Endodermal cell (in vitro differentiated cells): ENCODE measurements around the gene ANP32A. TPM values are rescaled to one million over a fixed set of nuclear protein-coding genes. Genes with fewer than 3 reads are reported as not detected.
A peak's percentile ranks its signal among the peaks of the same experiment; 100 is the strongest.

Source experiments
- DNase-seq: peaks from one replicate; pipeline ENCODE4 v3.0.0-alpha.2; 2017
- H3K27ac ChIP-seq: 2 replicates; pipeline ENCODE4 v1.5.1; 2013; ENCODE audit warnings: mild to moderate bottlenecking, low read depth, low read length, moderate library complexity
- H3K27me3 ChIP-seq: 2 replicates; pipeline ENCODE4 v1.6.1; 2013; ENCODE audit warnings: mild to moderate bottlenecking, low read length, moderate library complexity; ENCODE audit not compliant: insufficient read depth, control insufficient read depth, poor library complexity, severe bottlenecking
- H3K36me3 ChIP-seq: 2 replicates; pipeline ENCODE4 v1.7.0; 2013; ENCODE audit warnings: mild to moderate bottlenecking, low read length, moderate library complexity; ENCODE audit not compliant: control insufficient read depth, insufficient read depth
- H3K4me1 ChIP-seq: one replicate; pipeline ENCODE4 v1.7.0; 2013; ENCODE audit warnings: low read length; ENCODE audit not compliant: control insufficient read depth, insufficient read depth
- H3K4me3 ChIP-seq: 2 replicates; pipeline ENCODE4 v1.5.1; 2013; ENCODE audit warnings: mild to moderate bottlenecking, low read length, moderate library complexity
- H3K9ac ChIP-seq: 2 replicates; pipeline ENCODE4 v1.6.1; 2013; ENCODE audit warnings: mild to moderate bottlenecking, low read length, moderate library complexity; ENCODE audit not compliant: poor library complexity, severe bottlenecking; ENCODE audit errors: extremely low read depth
- H3K9me3 ChIP-seq: 2 replicates; pipeline ENCODE4 v1.6.1; 2013; ENCODE audit warnings: mild to moderate bottlenecking, low read length, moderate library complexity; ENCODE audit not compliant: control insufficient read depth
- H3K27ac Mint-ChIP-seq: 2 replicates; pipeline ENCODE4 v1.8.0; 2020; ENCODE audit warnings: mixed read lengths
- H3K27me3 Mint-ChIP-seq: 2 replicates; pipeline ENCODE4 v1.8.0; 2021; ENCODE audit warnings: mild to moderate bottlenecking, mixed read lengths; ENCODE audit not compliant: insufficient read depth
- H3K36me3 Mint-ChIP-seq: 2 replicates; pipeline ENCODE4 v1.8.0; 2020; ENCODE audit warnings: low read depth, mixed read lengths
- H3K4me1 Mint-ChIP-seq: 2 replicates; pipeline ENCODE4 v1.8.0; 2020; ENCODE audit warnings: mixed read lengths
- H3K4me3 Mint-ChIP-seq: 2 replicates; pipeline ENCODE4 v1.8.0; 2020; ENCODE audit warnings: mild to moderate bottlenecking, moderate library complexity, mixed read lengths
- H3K9me3 Mint-ChIP-seq: 2 replicates; pipeline ENCODE4 v1.8.0; 2020; ENCODE audit warnings: mild to moderate bottlenecking, mixed read lengths
- WGBS, 2 experiments: methylation state at CpG; one replicate each; pipeline versions ENCODE4 v1.1.5 to v1.1.7; 2013; ENCODE audit warnings: missing lambda C conversion rate in 2 of 2, mixed read lengths in 1 of 2; ENCODE audit not compliant: insufficient coverage in 1 of 2, insufficient read length in 1 of 2; 5-methylcytosine and 5-hydroxymethylcytosine counted together
- total RNA-seq, 2 donors: library from RNA; stranded (reverse); fragmentation: NEBNext Ultra II Directional in 1 of 2; extraction: Animal tissue kit (Norgen Biotek cat#: 25700) in 1 of 2; gene quantifications; 2 replicates in 1 of 2; 3 replicates in 1 of 2; pipeline ENCODE4 v1.2.1, GENCODE V29; 2021
- TF ChIP-seq, protein P1 (sequence below): fragments of 200-600 bp; sonication (generic); conservative IDR thresholded peaks from 2 replicates; pipeline ENCODE4 v1.5.0; 2021; ENCODE audit warnings: antibody characterized with exemption, mild to moderate bottlenecking

The ANP32A gene
- total RNA-seq, 2 donors from 2014 or later: 346 to 385 TPM

DNA sequence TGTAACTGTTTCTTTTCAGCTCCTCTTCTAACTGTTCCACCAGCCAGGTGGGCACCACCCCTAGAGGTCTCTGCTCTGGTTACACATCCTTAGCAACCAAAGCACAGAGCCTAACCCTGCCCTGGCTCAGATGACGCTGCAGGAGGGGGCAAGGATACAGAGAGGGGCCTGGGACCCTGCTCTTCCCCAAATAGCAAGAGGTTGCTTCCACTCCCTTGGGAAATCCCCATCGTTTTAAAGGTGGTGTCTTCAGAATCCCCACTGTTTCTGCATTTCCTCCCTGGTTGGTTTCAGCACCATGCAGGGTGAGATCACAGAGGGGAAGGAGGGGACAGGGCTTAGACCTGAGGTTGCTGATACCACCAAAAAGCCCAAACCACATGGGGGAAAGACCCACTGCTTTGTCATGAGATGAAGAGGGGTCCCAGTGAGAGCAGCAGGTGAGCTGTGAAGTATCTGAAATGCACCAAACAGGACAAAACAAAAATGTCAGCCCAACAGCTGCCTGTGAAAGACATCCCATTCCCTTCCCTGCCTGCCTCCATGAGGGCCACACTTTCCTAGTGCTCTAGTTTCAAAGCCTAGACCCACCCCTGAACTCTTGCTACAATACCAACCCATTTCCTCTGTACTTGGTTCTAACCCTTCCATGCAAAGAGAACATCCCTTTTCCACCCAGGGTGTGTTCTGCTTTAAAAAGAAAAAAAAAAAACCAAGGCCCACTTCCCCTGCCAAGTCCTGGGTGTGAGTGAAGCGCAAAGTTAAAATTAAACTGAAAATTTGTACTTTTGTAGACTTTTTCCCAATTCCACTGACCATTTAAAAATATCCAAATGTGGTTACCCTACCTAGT is 29.0 kb downstream of the ANP32A start:
- Mint-ChIP-seq H3K36me3 (peaks cover 23% of the 10 kb centered on the region), H3K4me1 (peaks cover 94% of the 10 kb centered on the region), H3K27me3 (no peaks in the 10 kb centered on the region), H3K9me3 (no peaks in the 10 kb centered on the region), H3K4me3 (peak overlapping the region; percentile 12), H3K27ac (peak overlapping the region; percentile 70)
- Histone ChIP-seq H3K4me3 (no peak overlapping the region), H3K9me3 (no peaks in the 10 kb centered on the region), H3K27me3 (no peaks in the 10 kb centered on the region), H3K36me3 (peaks cover 46% of the 10 kb centered on the region), H3K4me1 (peaks cover 58% of the 10 kb centered on the region), H3K27ac (no peak overlapping the region), H3K9ac (no peak overlapping the region)
- 50 to 67% methylated on average over 2 to 3 of the region's 3 CpGs for WGBS, 2 experiments
- DNase-seq: peak; percentile 82
- TF ChIP-seq, protein P1, sequence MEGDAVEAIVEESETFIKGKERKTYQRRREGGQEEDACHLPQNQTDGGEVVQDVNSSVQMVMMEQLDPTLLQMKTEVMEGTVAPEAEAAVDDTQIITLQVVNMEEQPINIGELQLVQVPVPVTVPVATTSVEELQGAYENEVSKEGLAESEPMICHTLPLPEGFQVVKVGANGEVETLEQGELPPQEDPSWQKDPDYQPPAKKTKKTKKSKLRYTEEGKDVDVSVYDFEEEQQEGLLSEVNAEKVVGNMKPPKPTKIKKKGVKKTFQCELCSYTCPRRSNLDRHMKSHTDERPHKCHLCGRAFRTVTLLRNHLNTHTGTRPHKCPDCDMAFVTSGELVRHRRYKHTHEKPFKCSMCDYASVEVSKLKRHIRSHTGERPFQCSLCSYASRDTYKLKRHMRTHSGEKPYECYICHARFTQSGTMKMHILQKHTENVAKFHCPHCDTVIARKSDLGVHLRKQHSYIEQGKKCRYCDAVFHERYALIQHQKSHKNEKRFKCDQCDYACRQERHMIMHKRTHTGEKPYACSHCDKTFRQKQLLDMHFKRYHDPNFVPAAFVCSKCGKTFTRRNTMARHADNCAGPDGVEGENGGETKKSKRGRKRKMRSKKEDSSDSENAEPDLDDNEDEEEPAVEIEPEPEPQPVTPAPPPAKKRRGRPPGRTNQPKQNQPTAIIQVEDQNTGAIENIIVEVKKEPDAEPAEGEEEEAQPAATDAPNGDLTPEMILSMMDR: peak; percentile 39

DNA sequence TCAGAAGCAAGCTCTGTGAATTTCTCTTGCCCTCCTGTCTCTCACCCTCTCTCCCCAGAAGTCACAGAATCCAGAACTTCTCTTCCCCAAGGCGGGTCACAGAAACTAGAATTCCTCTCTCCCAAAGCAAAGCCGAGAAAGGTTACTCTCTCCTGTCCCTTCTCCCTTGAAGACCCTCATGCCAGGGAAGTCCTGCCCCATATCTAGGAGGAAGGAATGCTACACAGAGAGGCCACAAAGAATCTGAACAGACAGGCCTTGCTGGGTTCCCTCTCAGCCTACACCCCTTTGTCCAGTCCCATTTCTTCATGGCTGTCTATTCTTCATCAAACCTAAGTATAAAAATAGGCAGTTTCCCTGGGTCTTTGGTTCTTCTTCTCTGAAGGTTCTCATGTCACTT is 29.8 kb downstream of the ANP32A start:
- no peaks in the 10 kb centered on the region for H3K9me3 Mint-ChIP-seq
- no peaks in the 10 kb centered on the region for H3K9me3 ChIP-seq
- H3K9ac ChIP-seq: no peak overlapping the region
- peaks cover 88% of the 10 kb centered on the region for H3K4me1 Mint-ChIP-seq
- H3K4me1 ChIP-seq: peaks cover 58% of the 10 kb centered on the region
- DNase-seq: no peak
- H3K4me3 ChIP-seq: no peak overlapping the region
- H3K36me3 Mint-ChIP-seq: peaks cover 30% of the 10 kb centered on the region
- no peak overlapping the region for H3K27ac ChIP-seq
- H3K36me3 ChIP-seq: peaks cover 48% of the 10 kb centered on the region
- TF ChIP-seq, protein P1: no peak
- no peaks in the 10 kb centered on the region for H3K27me3 ChIP-seq
- WGBS, 2 experiments: 95% methylated on average over 2 of the region's 2 CpGs; no CpG with 5 or more reads in 1 of the 2 experiments
- peak overlapping the region; percentile 58 for H3K27ac Mint-ChIP-seq
- no peaks in the 10 kb centered on the region for H3K27me3 Mint-ChIP-seq
- H3K4me3 Mint-ChIP-seq: peak overlapping the region; percentile 12

GRCh38 chr15:68790242-68790575 is 30.5 kb downstream of the ANP32A start:
- peaks cover 55% of the 10 kb centered on the region for H3K36me3 ChIP-seq
- H3K27ac Mint-ChIP-seq: peak overlapping the region; percentile 58
- peak overlapping the region; percentile 10 for H3K27ac ChIP-seq
- no peaks in the 10 kb centered on the region for H3K9me3 Mint-ChIP-seq
- peak overlapping the region; percentile 20 for H3K4me3 Mint-ChIP-seq
- peaks cover 88% of the 10 kb centered on the region for H3K4me1 Mint-ChIP-seq
- no peaks in the 10 kb centered on the region for H3K27me3 ChIP-seq
- no peak overlapping the region for H3K4me3 ChIP-seq
- DNase-seq: no peak
- WGBS, 2 experiments: 74 to 90% methylated on average over 5 to 8 of the region's 8 CpGs
- H3K27me3 Mint-ChIP-seq: no peaks in the 10 kb centered on the region
- TF ChIP-seq, protein P1: no peak
- H3K9me3 ChIP-seq: no peaks in the 10 kb centered on the region
- H3K36me3 Mint-ChIP-seq: peaks cover 38% of the 10 kb centered on the region
- no peak overlapping the region for H3K9ac ChIP-seq
- peaks cover 51% of the 10 kb centered on the region for H3K4me1 ChIP-seq
